HFF-Myc (cell line): ENCODE results near the gene TMEM151B.

ENCODE experiments used
- DNase-seq: peaks from one replicate; pipeline ENCODE4 v3.0.0-alpha.2; 2011; ENCODE audit warnings: low read depth; ENCODE audit errors: extremely low read depth
- H3K4me3 ChIP-seq: replicated peaks from 2 replicates; pipeline ENCODE4 v1.5.1; 2011; ENCODE audit warnings: low read depth, mild to moderate bottlenecking, control low read depth, low read length
- TF ChIP-seq, protein P1 (sequence below): IDR thresholded peaks from 2 replicates; pipeline ENCODE4 v1.5.1; 2012; ENCODE audit warnings: mild to moderate bottlenecking, low read depth, low read length, control low read depth; ENCODE audit errors: missing control alignments

TMEM151B gene

GRCh38 chr6:44298055-44298803 lies 28.0 kb downstream of the TMEM151B start:
- DNase-seq, result no peak
- no peak overlapping the region for H3K4me3 ChIP-seq
- TF ChIP-seq, protein P1, sequence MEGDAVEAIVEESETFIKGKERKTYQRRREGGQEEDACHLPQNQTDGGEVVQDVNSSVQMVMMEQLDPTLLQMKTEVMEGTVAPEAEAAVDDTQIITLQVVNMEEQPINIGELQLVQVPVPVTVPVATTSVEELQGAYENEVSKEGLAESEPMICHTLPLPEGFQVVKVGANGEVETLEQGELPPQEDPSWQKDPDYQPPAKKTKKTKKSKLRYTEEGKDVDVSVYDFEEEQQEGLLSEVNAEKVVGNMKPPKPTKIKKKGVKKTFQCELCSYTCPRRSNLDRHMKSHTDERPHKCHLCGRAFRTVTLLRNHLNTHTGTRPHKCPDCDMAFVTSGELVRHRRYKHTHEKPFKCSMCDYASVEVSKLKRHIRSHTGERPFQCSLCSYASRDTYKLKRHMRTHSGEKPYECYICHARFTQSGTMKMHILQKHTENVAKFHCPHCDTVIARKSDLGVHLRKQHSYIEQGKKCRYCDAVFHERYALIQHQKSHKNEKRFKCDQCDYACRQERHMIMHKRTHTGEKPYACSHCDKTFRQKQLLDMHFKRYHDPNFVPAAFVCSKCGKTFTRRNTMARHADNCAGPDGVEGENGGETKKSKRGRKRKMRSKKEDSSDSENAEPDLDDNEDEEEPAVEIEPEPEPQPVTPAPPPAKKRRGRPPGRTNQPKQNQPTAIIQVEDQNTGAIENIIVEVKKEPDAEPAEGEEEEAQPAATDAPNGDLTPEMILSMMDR, result no peak

DNA sequence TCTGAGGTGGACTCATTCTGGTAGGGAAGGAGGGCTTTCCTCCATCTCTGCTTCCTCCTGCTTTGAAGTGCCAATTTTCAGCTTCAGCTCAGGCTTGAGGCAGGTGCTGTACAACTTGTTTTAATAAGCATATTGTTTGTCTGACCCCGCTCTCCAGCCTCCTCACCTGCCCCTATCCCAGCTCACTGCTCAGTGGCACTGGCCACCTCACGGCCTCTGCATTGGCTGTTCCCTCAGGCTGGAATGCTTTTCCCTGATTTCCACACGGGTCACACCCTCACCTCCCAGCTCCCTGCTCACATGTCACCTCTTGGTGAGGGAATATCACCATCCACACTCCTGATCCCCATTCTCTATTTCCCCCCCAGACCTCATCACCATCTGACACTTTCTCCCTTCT lies 28.6 kb downstream of the TMEM151B start:
- H3K4me3 ChIP-seq, result no peak overlapping the region
- no peak for DNase-seq
- TF ChIP-seq, protein P1, result no peak

DNA sequence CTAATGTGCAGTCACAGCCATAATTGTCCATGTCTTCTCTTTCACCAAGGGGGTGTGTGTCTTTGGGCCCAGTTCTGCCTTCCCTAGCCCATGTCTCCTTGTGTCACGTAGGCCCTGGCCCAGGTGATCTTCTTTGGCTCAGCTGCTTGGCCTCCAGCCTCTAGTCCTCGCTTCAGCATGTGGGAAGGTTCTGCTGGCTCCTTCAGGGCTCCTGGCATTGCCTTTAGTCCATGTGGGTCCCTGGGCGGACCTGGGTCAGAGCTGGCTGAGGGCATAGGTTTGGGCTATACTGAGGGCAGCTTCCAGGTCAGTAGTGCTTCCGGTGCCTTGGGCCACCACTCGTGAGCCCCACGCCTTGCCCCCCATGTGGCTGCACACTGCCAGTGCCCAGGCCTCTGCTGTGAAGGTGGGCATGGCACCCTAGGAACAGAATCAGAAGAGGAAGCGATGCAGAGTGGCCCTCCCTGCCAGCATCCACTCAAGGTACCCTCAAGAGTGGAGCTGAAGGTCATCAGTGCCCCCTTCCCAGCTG lies 30.1 kb downstream of the TMEM151B start:
- TF ChIP-seq, protein P1, result no peak
- DNase-seq, result no peak
- no peak overlapping the region for H3K4me3 ChIP-seq

- DNase-seq, result no peak
- TF ChIP-seq, protein P1, result no peak
- no peak overlapping the region for H3K4me3 ChIP-seq
Observed at GRCh38 chr6:44301106-44301505, 30.9 kb downstream of the TMEM151B start.

- DNase-seq, result no peak
- TF ChIP-seq, protein P1, result no peak
- H3K4me3 ChIP-seq, result no peak overlapping the region
Observed at GRCh38 chr6:44301782-44302564, 31.7 kb downstream of the TMEM151B start.

- H3K4me3 ChIP-seq, result no peak overlapping the region
- DNase-seq, result no peak
- TF ChIP-seq, protein P1, result no peak
Observed at GRCh38 chr6:44302856-44303255, 32.6 kb downstream of the TMEM151B start.
